NCI-H345 treated with DMSO at 0.1 percent for 48 hours (cell line): ENCODE measurements around the gene INPP5K.
"Not testable (repeated sequence)": the region's sequence is repeated elsewhere in the genome, so short reads cannot be mapped to it uniquely, and the experiment has no call there.

ENCODE experiments used
- DNase-seq: peaks from one replicate; lab custom pipeline; 2025; ENCODE audit not compliant: unreplicated experiment; lab: John Stamatoyannopoulos, UW

INPP5K gene

DNA sequence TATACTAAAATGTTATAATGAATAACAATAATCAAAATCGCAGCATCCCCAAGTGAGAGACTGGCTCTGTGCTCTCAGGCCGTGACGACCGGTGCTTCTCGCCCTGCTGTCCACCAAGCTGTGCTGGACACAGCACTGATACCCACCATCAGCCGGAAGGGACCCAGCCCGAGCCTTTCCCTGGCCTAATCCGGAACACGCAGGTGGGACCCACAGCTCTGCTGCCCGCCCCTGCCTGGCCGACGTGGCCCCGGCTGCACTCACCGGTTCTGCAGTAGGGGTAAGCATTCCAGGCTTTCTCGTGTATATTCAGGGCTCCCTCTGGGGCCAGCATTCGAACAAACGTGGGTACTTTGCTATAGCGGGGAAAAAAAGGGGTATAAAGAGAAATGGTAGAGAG is 31.6 kb upstream of the INPP5K start:
- no peak for DNase-seq

DNA sequence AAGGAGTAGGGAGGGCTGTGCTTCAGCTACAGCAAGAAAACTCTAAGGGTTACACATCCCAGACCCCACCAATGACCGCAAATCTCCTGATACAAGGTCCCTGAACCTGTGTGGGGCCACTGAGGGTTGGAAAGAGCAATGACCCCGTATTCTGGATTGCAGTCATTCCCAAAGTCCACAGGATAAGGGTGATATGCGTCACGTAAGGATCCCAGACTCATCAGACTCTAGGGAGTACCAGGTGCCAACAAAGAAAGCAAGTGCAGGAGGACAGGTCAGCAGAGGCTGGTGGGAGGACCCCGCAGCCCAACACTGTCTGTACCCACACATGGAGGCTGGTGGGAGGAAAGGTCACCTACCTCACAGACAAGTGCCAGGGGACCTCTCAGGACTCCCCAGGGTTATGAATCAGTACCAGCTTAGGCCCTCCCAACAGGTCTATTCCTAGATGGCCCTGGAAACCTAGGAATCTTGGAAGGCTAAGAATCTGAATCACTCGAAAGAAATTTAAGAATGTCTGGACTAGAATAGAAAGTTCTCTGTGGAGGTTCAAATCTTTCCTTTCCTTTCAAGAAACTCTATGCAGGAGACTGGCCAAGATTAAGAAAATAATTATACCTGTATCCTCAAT is 30.0 kb upstream of the INPP5K start:
- no peak for DNase-seq

- DNase-seq = no peak
These were observed 29.2 kb upstream of the INPP5K start for GRCh38 chr17:1545618-1546017.

- DNase-seq = no peak
These were observed 25.9 kb upstream of the INPP5K start for GRCh38 chr17:1542316-1542715.

DNA sequence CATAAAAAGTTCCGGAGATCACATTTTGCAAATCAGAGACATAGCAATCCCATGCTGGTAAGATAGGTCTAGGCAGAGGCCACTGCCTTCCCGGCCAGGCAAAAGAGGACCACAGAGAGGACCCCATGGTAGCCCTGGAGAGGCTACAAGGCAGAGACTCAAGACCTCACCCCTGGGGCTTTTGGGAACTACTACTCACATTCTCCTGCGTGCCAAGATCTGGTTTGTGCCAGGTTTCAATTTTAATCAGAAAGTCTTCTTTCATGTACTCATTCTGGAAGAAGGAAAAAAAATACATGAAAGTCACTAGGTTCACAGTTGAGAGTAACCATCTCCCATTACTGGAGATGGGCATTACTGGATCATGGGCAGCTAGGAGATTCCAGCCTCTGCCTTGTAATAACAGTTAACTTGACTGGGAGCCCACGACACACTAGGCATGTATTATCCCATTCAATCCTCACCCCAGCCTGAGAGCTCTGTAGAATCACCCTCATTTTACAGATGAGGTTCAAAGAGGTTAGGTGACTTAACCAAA is 25.0 kb upstream of the INPP5K start:
- no peak for DNase-seq

DNA sequence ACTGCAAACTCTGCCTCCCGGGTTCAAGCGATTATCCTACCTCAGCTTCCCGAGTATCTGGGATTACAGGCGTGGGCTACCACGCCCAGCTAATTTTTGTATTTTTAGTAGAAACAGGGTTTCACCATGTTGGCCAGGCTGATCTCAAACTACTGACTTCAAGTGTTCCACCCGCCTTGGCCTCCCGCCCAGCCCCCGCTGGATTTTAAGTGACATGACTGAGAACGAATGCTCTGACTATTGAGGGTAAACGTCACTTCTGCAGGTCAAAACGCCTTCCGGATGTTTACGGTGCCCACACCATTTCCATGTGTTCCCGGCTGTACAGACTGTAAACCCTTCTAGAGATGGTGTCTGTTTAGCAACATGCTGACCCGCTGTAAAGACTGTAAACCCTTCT is 23.4 kb upstream of the INPP5K start:
- DNase-seq = no peak

GRCh38 chr17:1535737-1536136 is 19.3 kb upstream of the INPP5K start:
- no peak for DNase-seq

- no peak for DNase-seq
These were observed 17.4 kb upstream of the INPP5K start for GRCh38 chr17:1533661-1534325.

DNA sequence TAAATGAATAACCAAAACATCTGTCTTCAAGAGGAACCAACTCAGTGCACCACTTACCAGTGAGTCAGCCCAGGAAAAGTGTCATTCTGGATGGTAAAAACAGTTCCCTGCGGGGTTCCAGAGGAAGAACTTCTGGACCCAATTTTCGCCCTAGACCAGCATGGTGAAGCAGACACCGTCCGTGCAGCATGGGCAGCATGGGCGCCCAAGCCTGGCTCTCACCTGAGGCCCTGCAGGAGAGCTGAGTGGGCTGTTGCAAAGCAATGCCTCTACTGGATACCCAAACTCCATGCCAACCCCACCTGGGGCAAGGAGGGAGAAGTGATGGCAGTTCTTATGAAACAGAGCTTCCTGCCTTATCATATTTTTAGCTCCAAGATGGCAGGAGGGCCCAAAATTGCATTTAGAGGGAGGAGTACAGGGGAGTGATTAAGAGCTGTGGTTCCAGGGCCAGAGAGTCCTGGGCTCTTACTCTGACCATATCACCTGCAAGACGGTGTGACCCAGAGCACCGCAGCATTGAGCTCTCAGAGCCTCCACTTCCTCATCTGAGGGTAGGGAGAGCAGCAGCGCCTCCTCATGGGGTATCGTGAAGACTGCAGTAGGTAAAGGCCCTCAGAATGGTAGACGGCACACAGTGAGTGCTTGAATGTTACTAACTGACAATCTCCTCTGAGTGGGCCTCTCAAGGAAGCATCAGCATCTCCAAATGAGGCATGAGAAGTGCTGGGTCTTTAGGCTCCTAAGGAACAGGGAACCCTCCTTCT is 16.6 kb upstream of the INPP5K start:
- no peak for DNase-seq

- DNase-seq = no peak
These were observed 13.5 kb upstream of the INPP5K start for GRCh38 chr17:1529863-1530262.

GRCh38 chr17:1526876-1527275 is 10.5 kb upstream of the INPP5K start:
- not testable (repeated sequence) for DNase-seq

DNA sequence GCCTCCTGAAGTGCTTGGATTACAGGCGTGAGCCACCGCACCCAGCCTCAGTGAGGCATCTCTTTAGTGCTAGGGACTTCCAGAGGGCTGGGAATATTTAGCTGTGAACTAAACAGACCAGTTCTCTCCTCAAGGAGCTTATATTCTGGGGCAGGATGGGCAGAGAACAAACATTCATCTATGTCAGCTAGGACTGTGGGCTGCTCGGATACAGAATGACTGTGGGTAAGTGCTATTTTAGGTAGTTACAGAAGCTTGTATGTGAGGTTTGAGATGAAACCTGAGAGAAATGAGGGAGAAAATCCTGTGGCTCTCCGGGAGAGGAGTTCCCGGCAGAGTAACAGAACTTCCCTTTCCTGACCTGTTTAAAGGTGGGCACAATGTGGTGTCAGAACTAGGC is 6.2 kb upstream of the INPP5K start:
- no peak for DNase-seq

DNA sequence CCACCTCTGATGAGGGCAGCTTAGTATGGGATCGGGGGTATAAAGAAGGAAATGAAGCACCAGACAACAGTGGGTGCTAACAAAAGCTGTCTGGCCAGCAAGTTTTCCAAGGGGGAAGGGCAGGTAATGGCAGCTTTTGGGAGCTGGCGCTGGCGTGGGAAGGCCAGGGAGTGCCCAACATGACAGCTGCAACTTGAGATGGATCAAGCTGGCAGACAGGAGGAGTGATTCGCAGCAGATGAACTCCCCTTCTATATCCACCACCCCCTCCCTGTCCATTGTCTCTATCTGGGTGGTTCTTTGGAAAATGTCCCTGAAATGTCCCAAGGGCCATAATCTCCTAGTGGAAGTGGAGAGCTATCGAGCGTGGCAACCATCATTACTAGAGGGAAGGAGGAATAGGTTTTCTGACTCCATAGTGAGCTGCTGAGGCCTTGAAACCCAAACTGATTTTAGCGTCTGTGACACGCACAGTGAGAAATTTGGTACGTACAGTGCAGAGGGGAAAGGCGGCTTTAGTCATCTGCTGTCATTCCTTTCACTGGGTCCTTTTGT is 4.8 kb upstream of the INPP5K start:
- DNase-seq = no peak

GRCh38 chr17:1519678-1520077 is 3.3 kb upstream of the INPP5K start:
- DNase-seq = no peak

- DNase-seq = no peak
These were observed 2.0 kb upstream of the INPP5K start for GRCh38 chr17:1518410-1518809.

DNA sequence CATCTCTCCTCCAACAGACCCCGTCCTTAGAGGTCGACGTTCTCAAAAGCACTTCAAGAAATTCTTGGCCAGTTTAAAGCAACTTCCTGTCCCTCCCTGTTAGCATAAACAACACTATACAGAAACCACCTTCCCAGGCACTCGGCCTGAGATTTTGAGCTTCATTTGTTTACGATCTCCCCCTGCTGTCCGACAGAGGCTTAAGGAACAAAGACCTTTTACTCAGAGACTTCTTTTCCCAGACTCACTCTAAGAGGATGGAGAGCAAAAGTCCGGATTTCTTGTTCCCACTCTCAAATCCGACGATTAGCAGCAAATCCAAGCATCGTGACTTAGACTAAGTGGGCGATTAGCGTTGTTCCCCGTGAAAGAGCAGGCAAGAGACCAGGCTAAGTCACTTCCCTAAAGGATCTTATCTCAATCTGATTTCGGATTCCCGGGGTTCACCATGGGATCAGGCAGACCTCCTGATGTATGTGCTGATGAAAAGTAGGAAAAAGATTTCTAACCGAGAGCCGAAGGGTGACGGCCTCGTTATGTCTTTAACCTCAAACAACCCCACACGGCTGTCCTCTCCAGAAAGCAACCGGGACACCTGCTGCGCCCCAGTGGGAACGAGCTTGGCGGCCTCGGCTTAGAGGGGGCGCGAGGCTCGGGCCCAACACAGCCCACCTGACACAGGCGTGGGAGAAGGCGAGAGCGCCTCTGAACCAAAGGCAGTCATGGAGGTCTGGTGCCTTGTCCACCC is 598 bp downstream of the INPP5K start:
- no peak for DNase-seq

- DNase-seq = no peak
These were observed 4.1 kb downstream of the INPP5K start for GRCh38 chr17:1512351-1512750.

- DNase-seq = no peak
These were observed 4.6 kb downstream of the INPP5K start for GRCh38 chr17:1511756-1512321.

GRCh38 chr17:1511290-1511689 is 5.1 kb downstream of the INPP5K start:
- no peak for DNase-seq

- DNase-seq = no peak
These were observed 7.0 kb downstream of the INPP5K start for GRCh38 chr17:1509290-1509881.
